A549 treated with GW870086 at 1 μM for 4 hours (cell line): ENCODE measurements around the gene FAM72B. TPM values are rescaled to one million over a fixed set of nuclear protein-coding genes. Genes with fewer than 3 reads are reported as not detected.

Experiments used
- total RNA-seq: library from RNA; stranded (reverse); fragments of 200-300 nt; extraction: Qiagen RNA extraction; gene quantifications from 5 replicates; pipeline ENCODE4 v1.2.3, GENCODE V29; 2022; ENCODE audit warnings: low read depth

FAM72B gene
- 5.5 to 7.6 TPM (median 6.2 TPM) in 5 replicates for total RNA-seq

DNA sequence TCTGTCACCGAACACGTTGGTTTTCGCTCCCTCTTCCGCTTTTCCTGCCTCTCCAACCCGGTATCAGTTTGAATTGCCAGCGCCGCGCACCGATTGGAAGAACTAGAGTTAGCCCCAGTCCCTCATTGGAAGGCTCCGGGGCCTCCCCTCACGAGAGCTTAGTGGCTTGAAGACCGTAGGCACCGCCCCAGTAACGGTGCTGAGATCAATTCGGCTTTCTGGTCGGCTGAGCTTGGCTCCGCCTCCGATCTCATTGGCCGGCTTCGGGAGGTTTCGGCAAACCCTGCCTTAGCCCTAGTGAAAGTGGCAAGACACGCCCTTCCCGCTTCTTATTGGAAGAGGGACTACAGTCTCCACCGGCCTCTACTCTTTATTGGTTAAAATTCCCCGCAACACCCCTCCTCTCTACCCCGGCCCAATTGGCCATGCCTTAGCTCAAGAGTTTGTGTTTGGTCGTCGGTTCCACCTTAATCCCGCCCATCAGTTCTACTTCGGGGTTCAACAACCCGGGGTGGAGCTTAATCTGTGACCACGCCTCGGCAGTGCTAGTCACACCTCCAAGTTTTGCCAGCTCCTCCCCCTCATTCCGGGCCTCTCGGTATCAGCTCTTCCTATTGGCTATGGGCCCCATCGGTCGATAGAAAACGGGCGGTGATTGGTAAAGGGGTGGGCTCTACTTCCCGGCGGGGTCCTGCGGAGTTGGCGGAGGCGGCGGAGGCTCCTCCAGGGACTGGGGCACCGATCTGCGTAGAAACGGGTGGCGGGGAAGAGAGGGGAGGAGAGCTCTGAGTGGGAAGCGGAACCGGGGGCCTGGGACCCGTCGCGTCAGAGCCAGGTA lies at the start of gene FAM72B, which contains the start of gene SRGAP2C:
FAM72B (minus strand) TSS at position 51 of the 838 bp plus-strand sequence. CDS start 851 bp downstream, outside the sequence.
SRGAP2C (plus strand) TSS at position 686 of the 838 bp plus-strand sequence. CDS start 2,472 bp downstream, outside the sequence.

Other genes with a start within 250 kb of the FAM72B start
- gene SRGAP2C, start 635 bp upstream of the FAM72B start, total RNA-seq = 5.7 to 7.9 TPM (median 7.4 TPM) in 5 replicates